Natural killer cell (primary cell): Measurements from ENCODE around the gene PDZD11. TPM values are rescaled to one million over a fixed set of nuclear protein-coding genes. Genes with fewer than 3 reads are reported as not detected.
"Not testable (repeated sequence)": the region's sequence is repeated elsewhere in the genome, so short reads cannot be mapped to it uniquely, and the experiment has no call there.

ENCODE experiments used
- ATAC-seq, 3 donors: fragments of 150-1000 bp in 2 of 3; fragments of 200-7000 bp in 1 of 3; cut with Tn5 transposase; 1 replicate in 1 of 3; 2 replicates in 2 of 3; pipeline ENCODE4 v1.10.0; 2021; ENCODE audit warnings: mild to moderate bottlenecking in 2 of 3, moderate library complexity in 2 of 3
- DNase-seq, 2 donors: peaks; one replicate each; pipeline versions ENCODE4 v3.0.0 to v3.0.0-alpha.2; 2013 to 2021; ENCODE audit warnings: mixed read lengths in 1 of 2
- H3K27ac ChIP-seq: one replicate; pipeline ENCODE4 v1.5.1; 2013; ENCODE audit warnings: mild to moderate bottlenecking, low read length
- H3K27me3 ChIP-seq: one replicate; pipeline ENCODE4 v1.6.1; 2013; ENCODE audit warnings: low read length; ENCODE audit not compliant: control insufficient read depth, insufficient read depth
- H3K36me3 ChIP-seq: one replicate; pipeline ENCODE4 v1.6.1; 2013; ENCODE audit warnings: low read length; ENCODE audit not compliant: control insufficient read depth, insufficient read depth
- H3K4me1 ChIP-seq: one replicate; pipeline ENCODE4 v1.6.1; 2013; ENCODE audit warnings: low read length; ENCODE audit not compliant: control insufficient read depth, insufficient read depth
- H3K4me3 ChIP-seq: one replicate; pipeline ENCODE4 v1.5.1; 2013; ENCODE audit warnings: low read length
- H3K9me3 ChIP-seq: one replicate; pipeline ENCODE4 v1.6.1; 2013; ENCODE audit warnings: low read length; ENCODE audit not compliant: control insufficient read depth, insufficient read depth
- H3K27ac Mint-ChIP-seq, 2 donors: one replicate each; pipeline ENCODE4 v1.8.0; 2022; ENCODE audit warnings: mild to moderate bottlenecking in 2 of 2, mixed read lengths in 2 of 2, moderate library complexity in 1 of 2
- H3K27me3 Mint-ChIP-seq, 2 donors: one replicate each; pipeline ENCODE4 v1.8.0; 2022; ENCODE audit warnings: low read depth in 2 of 2, mixed read lengths in 2 of 2
- H3K36me3 Mint-ChIP-seq: one replicate; pipeline ENCODE4 v1.8.0; 2022; ENCODE audit warnings: mixed read lengths
- H3K4me1 Mint-ChIP-seq, 2 donors: one replicate each; pipeline ENCODE4 v1.8.0; 2022; ENCODE audit warnings: mixed read lengths in 2 of 2
- H3K4me3 Mint-ChIP-seq: one replicate; pipeline ENCODE4 v1.8.0; 2022; ENCODE audit warnings: mild to moderate bottlenecking, moderate library complexity, mixed read lengths
- H3K9me3 Mint-ChIP-seq, 2 donors: one replicate each; pipeline ENCODE4 v1.8.0; 2022; ENCODE audit warnings: mixed read lengths in 2 of 2
- CTCF ChIP-seq: fragments of 200-600 bp; IDR thresholded peaks from one replicate; pipeline ENCODE4 v1.8.0; 2022; ENCODE audit warnings: antibody characterized with exemption
- WGBS: methylation state at CpG from one replicate; pipeline ENCODE4 v1.1.7; 2013; ENCODE audit warnings: missing lambda C conversion rate; ENCODE audit not compliant: insufficient coverage; 5-methylcytosine and 5-hydroxymethylcytosine counted together
- intact Hi-C: fragments of 100-400 bp; cut with micrococcal nuclease; formaldehyde crosslinking; loops from one replicate; pipeline ENCODE4 v1.14.2; 2022
- total RNA-seq, 4 donors: library from RNA; stranded (reverse); fragments of 120-200 nt in 1 of 4; gene quantifications; one replicate each; pipeline versions ENCODE4 v1.2.3 to v1.2.4, GENCODE V29; 2013 to 2022

PDZD11 gene
- total RNA-seq, 3 donors from 2014 or later (not counting 1 experiment from before 2014, with no cell fraction given) = 16.7 to 22.3 (median 17.0) TPM

- Mint-ChIP-seq H3K9me3 (no peaks in the 10 kb centered on the region), H3K27ac (no peak overlapping the region), H3K27me3 (no peaks in the 10 kb centered on the region), H3K36me3 (no peaks in the 10 kb centered on the region), H3K4me3 (no peak overlapping the region), H3K4me1 (no peaks in the 10 kb centered on the region)
- no peak for TF ChIP-seq CTCF
- intact Hi-C loops = no loop called here
- Histone ChIP-seq H3K9me3 (no peaks in the 10 kb centered on the region), H3K4me3 (no peak overlapping the region), H3K27ac (no peak overlapping the region), H3K4me1 (no peaks in the 10 kb centered on the region), H3K27me3 (no peaks in the 10 kb centered on the region), H3K36me3 (no peaks in the 10 kb centered on the region)
- ATAC-seq = no peak
- no peak for DNase-seq
- 89% methylated on average over 2 of the region's 2 CpGs for WGBS
Observed at GRCh38 chrX:70252491-70252890, 37.2 kb downstream of the PDZD11 start.

DNA sequence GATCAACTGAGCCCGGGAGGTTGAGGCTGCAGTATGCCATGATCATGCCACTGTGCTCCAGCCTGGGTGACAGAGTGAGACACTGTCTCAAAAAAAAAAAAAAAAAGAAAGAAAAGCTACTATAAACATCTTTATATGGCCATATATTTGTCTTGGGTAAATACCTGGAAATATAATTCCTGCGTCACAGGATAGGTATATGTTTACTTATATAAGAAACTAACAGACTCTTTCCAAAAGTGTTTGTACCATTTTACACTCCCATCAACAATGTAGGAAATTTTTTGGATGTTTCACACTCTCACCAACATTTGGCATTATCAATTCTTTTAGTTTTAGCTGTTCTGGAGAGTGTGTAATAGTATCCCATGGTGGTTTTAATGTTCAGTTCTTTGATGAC, 42.5 kb downstream of the PDZD11 start:
- no peak for TF ChIP-seq CTCF
- no CpG with 5 or more reads among the region's 2 CpGs for WGBS
- Histone ChIP-seq H3K4me1 (no peaks in the 10 kb centered on the region), H3K27me3 (no peaks in the 10 kb centered on the region), H3K9me3 (no peaks in the 10 kb centered on the region), H3K4me3 (no peak overlapping the region), H3K27ac (no peak overlapping the region), H3K36me3 (no peaks in the 10 kb centered on the region)
- Mint-ChIP-seq H3K9me3 (no peaks in the 10 kb centered on the region), H3K4me1 (no peaks in the 10 kb centered on the region), H3K36me3 (no peaks in the 10 kb centered on the region), H3K27me3 (no peaks in the 10 kb centered on the region), H3K27ac (no peak overlapping the region), H3K4me3 (no peak overlapping the region)
- no peak for DNase-seq
- no peak for ATAC-seq
- intact Hi-C loops = no loop called here

DNA sequence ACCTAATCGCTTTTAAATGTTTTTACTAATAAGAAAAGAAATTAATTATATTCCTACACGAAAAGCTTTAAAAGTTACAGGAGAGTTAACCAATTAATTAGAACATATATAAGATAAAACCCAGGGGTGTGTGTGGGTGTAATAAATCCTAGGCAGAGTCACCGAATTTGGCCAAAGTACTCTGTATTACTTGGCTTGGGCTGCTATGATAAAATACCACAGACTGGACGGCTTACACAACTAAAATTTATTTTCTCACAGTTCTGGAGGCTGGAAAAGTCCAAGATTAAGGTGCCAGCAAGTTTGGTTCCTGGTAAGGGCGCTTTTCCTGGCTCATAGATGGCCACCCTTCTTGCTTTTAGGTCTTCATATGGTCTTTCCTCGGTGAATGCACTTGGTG, 44.8 kb downstream of the PDZD11 start:
- H3K9me3 Mint-ChIP-seq = no peaks in the 10 kb centered on the region
- no peak overlapping the region for H3K4me3 Mint-ChIP-seq
- no peak overlapping the region for H3K4me3 ChIP-seq
- 75% methylated on average over 1 of the region's 6 CpGs for WGBS
- H3K27ac ChIP-seq = no peak overlapping the region
- no peaks in the 10 kb centered on the region for H3K27me3 ChIP-seq
- H3K27ac Mint-ChIP-seq = no peak overlapping the region
- peaks cover 0 to 3% of the 10 kb centered on the region in 2 donors for H3K27me3 Mint-ChIP-seq
- intact Hi-C loops = no loop called here
- H3K9me3 ChIP-seq = no peaks in the 10 kb centered on the region
- H3K4me1 Mint-ChIP-seq = no peaks in the 10 kb centered on the region
- no peaks in the 10 kb centered on the region for H3K36me3 ChIP-seq
- H3K36me3 Mint-ChIP-seq = no peaks in the 10 kb centered on the region
- H3K4me1 ChIP-seq = no peaks in the 10 kb centered on the region
- ATAC-seq (no peak), DNase-seq (no peak)
- no peak for TF ChIP-seq CTCF

DNA sequence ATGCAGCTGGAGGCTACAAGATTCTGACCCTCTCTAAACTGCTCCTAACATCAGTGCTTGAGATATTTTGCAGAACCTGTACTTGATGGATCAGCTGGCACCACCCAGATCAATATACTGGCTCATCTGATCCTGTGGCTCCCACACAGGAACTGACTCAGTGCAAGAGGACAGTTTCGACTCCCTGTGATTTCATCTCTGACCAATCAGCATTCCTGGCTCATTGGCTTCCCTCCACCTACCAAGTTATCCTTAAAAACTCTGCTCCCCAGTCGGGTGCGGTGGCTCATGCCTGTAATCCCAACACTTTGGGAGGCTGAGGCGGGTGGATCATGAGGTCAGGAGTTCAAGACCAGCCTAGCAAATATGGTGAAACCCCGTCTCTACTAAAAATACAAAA, 46.1 kb downstream of the PDZD11 start:
- H3K27ac Mint-ChIP-seq, intact Hi-C loops, H3K36me3 ChIP-seq, H3K4me3 Mint-ChIP-seq, H3K9me3 Mint-ChIP-seq, H3K9me3 ChIP-seq, H3K36me3 Mint-ChIP-seq, H3K27me3 Mint-ChIP-seq, DNase-seq, H3K27me3 ChIP-seq, H3K27ac ChIP-seq, ATAC-seq, H3K4me3 ChIP-seq, H3K4me1 Mint-ChIP-seq, H3K4me1 ChIP-seq: not testable (repeated sequence)
- 83% methylated on average over 5 of the region's 5 CpGs for WGBS
